CD14-positive monocyte (primary cell): ENCODE measurements around the gene RCAN2. TPM values are rescaled to one million over a fixed set of nuclear protein-coding genes. Genes with fewer than 3 reads are reported as not detected.

ENCODE experiments used
- DNase-seq, 3 donors: peaks; one replicate each; pipeline ENCODE4 v3.0.0-alpha.2; 2011 to 2022
- H2AFZ ChIP-seq: 2 replicates; pipeline ENCODE4 v1.6.0; 2012; ENCODE audit warnings: mild to moderate bottlenecking, low read depth, low read length, inconsistent platforms; ENCODE audit not compliant: insufficient read depth, poor library complexity, severe bottlenecking
- H3K27ac ChIP-seq, 2 donors: 1 replicate in 1 of 2; 2 replicates in 1 of 2; pipeline ENCODE4 v1.5.1; 2012 to 2013; ENCODE audit warnings: low read length in 2 of 2, control low read depth in 1 of 2, inconsistent platforms in 1 of 2, low read depth in 1 of 2, mild to moderate bottlenecking in 1 of 2
- H3K27me3 ChIP-seq, 2 donors: one replicate each; pipeline versions ENCODE4 v1.6.0 to v1.6.1; 2011 to 2013; ENCODE audit warnings: low read length in 2 of 2; ENCODE audit not compliant: control insufficient read depth in 2 of 2, insufficient read depth in 2 of 2
- H3K36me3 ChIP-seq, 2 donors: replicated peaks in 1 of 2; 1 replicate in 1 of 2; 2 replicates in 1 of 2; pipeline versions ENCODE4 v1.5.1 to v1.6.1; 2012 to 2013; ENCODE audit warnings: low read length in 2 of 2, control low read depth in 1 of 2, inconsistent platforms in 1 of 2, mild to moderate bottlenecking in 1 of 2; ENCODE audit not compliant: insufficient read depth in 2 of 2, control insufficient read depth in 1 of 2
- H3K4me1 ChIP-seq, 2 donors: 1 replicate in 1 of 2; 2 replicates in 1 of 2; pipeline versions ENCODE4 v1.5.1 to v1.6.1; 2012 to 2013; ENCODE audit warnings: low read length in 2 of 2, control low read depth in 1 of 2, inconsistent platforms in 1 of 2, mild to moderate bottlenecking in 1 of 2, moderate library complexity in 1 of 2; ENCODE audit not compliant: insufficient read depth in 2 of 2, control insufficient read depth in 1 of 2
- H3K4me2 ChIP-seq: replicated peaks from 2 replicates; pipeline ENCODE3; 2012; ENCODE audit warnings: low read length, moderate library complexity, mild to moderate bottlenecking; ENCODE audit not compliant: poor library complexity, severe bottlenecking; ENCODE audit errors: extremely low read depth
- H3K4me3 ChIP-seq, 3 experiments: fragments of 200-600 bp in 1 of 3; sonication (generic) in 1 of 3; replicated peaks in 1 of 3; 1 replicate in 2 of 3; 2 replicates in 1 of 3; pipeline ENCODE4 v1.5.1; 2011 to 2013; ENCODE audit warnings: low read length in 3 of 3, mild to moderate bottlenecking in 3 of 3, control low read depth in 2 of 3, low read depth in 2 of 3, inconsistent platforms in 1 of 3, moderate library complexity in 1 of 3
- H3K79me2 ChIP-seq: 2 replicates; pipeline ENCODE4 v1.6.0; 2012; ENCODE audit warnings: mild to moderate bottlenecking, control low read depth, inconsistent platforms, low read length, moderate library complexity; ENCODE audit not compliant: insufficient read depth
- H3K9ac ChIP-seq: 2 replicates; pipeline ENCODE4 v1.6.0; 2017; ENCODE audit warnings: low read length, mild to moderate bottlenecking; ENCODE audit not compliant: insufficient read depth, poor library complexity, severe bottlenecking
- H3K9me3 ChIP-seq, 2 donors: replicated peaks in 1 of 2; 1 replicate in 1 of 2; 2 replicates in 1 of 2; pipeline versions ENCODE4 v1.5.1 to v1.6.1; 2012 to 2013; ENCODE audit warnings: low read length in 2 of 2, control low read depth in 1 of 2; ENCODE audit not compliant: control insufficient read depth in 1 of 2, insufficient read depth in 1 of 2
- H4K20me1 ChIP-seq: 2 replicates; pipeline ENCODE4 v1.6.0; 2012; ENCODE audit warnings: mild to moderate bottlenecking, low read length, control low read depth, moderate library complexity; ENCODE audit not compliant: insufficient read depth
- H3K27ac Mint-ChIP-seq, 7 donors: one replicate each; pipeline ENCODE4 v1.8.0; 2020; ENCODE audit warnings: mild to moderate bottlenecking in 7 of 7, mixed read lengths in 7 of 7, moderate library complexity in 6 of 7, inconsistent platforms in 2 of 7
- H3K27me3 Mint-ChIP-seq, 3 donors: one replicate each; pipeline ENCODE4 v1.8.0; 2021 to 2022; ENCODE audit warnings: low read depth in 3 of 3, mild to moderate bottlenecking in 3 of 3, mixed read lengths in 3 of 3, moderate library complexity in 3 of 3, inconsistent platforms in 1 of 3
- H3K36me3 Mint-ChIP-seq, 2 donors: one replicate each; pipeline ENCODE4 v1.8.0; 2020; ENCODE audit warnings: mixed read lengths in 2 of 2, inconsistent platforms in 1 of 2, mild to moderate bottlenecking in 1 of 2
- H3K4me1 Mint-ChIP-seq: one replicate; pipeline ENCODE4 v1.8.0; 2020; ENCODE audit warnings: mild to moderate bottlenecking, mixed read lengths
- H3K4me3 Mint-ChIP-seq, 2 donors: one replicate each; pipeline ENCODE4 v1.8.0; 2020; ENCODE audit warnings: mild to moderate bottlenecking in 2 of 2, mixed read lengths in 2 of 2, moderate library complexity in 1 of 2
- H3K9me3 Mint-ChIP-seq, 7 donors: one replicate each; pipeline ENCODE4 v1.8.0; 2020 to 2022; ENCODE audit warnings: mixed read lengths in 7 of 7, mild to moderate bottlenecking in 6 of 7, moderate library complexity in 6 of 7, inconsistent platforms in 2 of 7
- CTCF ChIP-seq: fragments of 200-600 bp; IDR thresholded peaks from one replicate; pipeline ENCODE4 v1.8.0; 2022; ENCODE audit warnings: antibody characterized with exemption, mild to moderate bottlenecking
- WGBS: methylation state at CpG from one replicate; pipeline ENCODE4 v1.1.5; 2013; ENCODE audit warnings: missing lambda C conversion rate; ENCODE audit not compliant: insufficient coverage; 5-methylcytosine and 5-hydroxymethylcytosine counted together
- intact Hi-C, 2 donors: fragments of 100-400 bp; cut with micrococcal nuclease; formaldehyde crosslinking; loops; one replicate each; pipeline versions ENCODE4 v1.15.0 to v1.15.1; 2023
- polyA plus RNA-seq, 3 donors: library from polyadenylated mRNA; depleted of rRNA in 1 of 3; unstranded in 2 of 3; stranded (reverse) in 1 of 3; fragments of 300-500 nt in 2 of 3; fragments of >200 nt in 1 of 3; fragmentation: Illumina TruSeq in 2 of 3; gene quantifications; 1 replicate in 2 of 3; 2 replicates in 1 of 3; pipeline ENCODE4 v1.2.3, GENCODE V29; 2012 to 2021

RCAN2 gene
- polyA plus RNA-seq, 3 donors = not detected

- H3K9me3 Mint-ChIP-seq = no peaks in the 10 kb centered on the region
- intact Hi-C loops = no loop called here
- H3K4me2 ChIP-seq = no peak overlapping the region
- H3K36me3 Mint-ChIP-seq = no peaks in the 10 kb centered on the region
- H3K9ac ChIP-seq = no peak overlapping the region
- H4K20me1 ChIP-seq = no peaks in the 10 kb centered on the region
- H3K27ac ChIP-seq = no peak overlapping the region
- H3K4me1 Mint-ChIP-seq = peaks cover 23% of the 10 kb centered on the region
- no peak overlapping the region for H3K4me3 Mint-ChIP-seq
- no peaks in the 10 kb centered on the region for H3K9me3 ChIP-seq
- peaks cover 3 to 8% of the 10 kb centered on the region in 2 donors for H3K4me1 ChIP-seq
- H3K27me3 Mint-ChIP-seq = peaks cover 0 to 3% (median 0%) of the 10 kb centered on the region in 3 donors
- no peak overlapping the region for H2AFZ ChIP-seq
- peak; percentile 39 for TF ChIP-seq CTCF
- H3K79me2 ChIP-seq = no peaks in the 10 kb centered on the region
- peak in 1 of 3 donors; percentile 4 for DNase-seq
- no CpG with 5 or more reads among the region's 4 CpGs for WGBS
- no peaks in the 10 kb centered on the region for H3K36me3 ChIP-seq
- H3K27me3 ChIP-seq = no peaks in the 10 kb centered on the region
- H3K27ac Mint-ChIP-seq = no peak overlapping the region
- no peak overlapping the region for H3K4me3 ChIP-seq
Measured at GRCh38 chr6:46221222-46221793, 269.9 kb downstream of the RCAN2 start.

GRCh38 chr6:46220352-46221221, 270.7 kb downstream of the RCAN2 start:
- H3K27ac ChIP-seq = no peak overlapping the region
- no peak overlapping the region for H3K4me3 Mint-ChIP-seq
- H3K4me2 ChIP-seq = no peak overlapping the region
- peak in 1 of 3 donors; percentile 34 for DNase-seq
- no peaks in the 10 kb centered on the region for H3K27me3 ChIP-seq
- no peaks in the 10 kb centered on the region for H3K9me3 ChIP-seq
- peaks cover 23% of the 10 kb centered on the region for H3K4me1 Mint-ChIP-seq
- peaks cover 0 to 2% (median 0%) of the 10 kb centered on the region in 3 donors for H3K27me3 Mint-ChIP-seq
- H3K9me3 Mint-ChIP-seq = no peaks in the 10 kb centered on the region
- peak overlapping the region in 2 of 7 donors; percentile 56 to 60 for H3K27ac Mint-ChIP-seq
- no peaks in the 10 kb centered on the region for H3K36me3 ChIP-seq
- H3K4me1 ChIP-seq = peaks cover 3 to 8% of the 10 kb centered on the region in 2 donors
- no peak overlapping the region for H2AFZ ChIP-seq
- no peak for TF ChIP-seq CTCF
- WGBS = 40% methylated on average over 2 of the region's 6 CpGs
- no peak overlapping the region for H3K9ac ChIP-seq
- H3K36me3 Mint-ChIP-seq = no peaks in the 10 kb centered on the region
- H4K20me1 ChIP-seq = no peaks in the 10 kb centered on the region
- intact Hi-C loops = no loop called here
- no peaks in the 10 kb centered on the region for H3K79me2 ChIP-seq
- H3K4me3 ChIP-seq = no peak overlapping the region
